Neural cell (in vitro differentiated cells): ENCODE data around the gene RAP1A.

Experiments
- CTCF ChIP-seq: fragments of 450-650 bp; IDR thresholded peaks from 2 replicates; pipeline ENCODE4 v1.5.1; 2014; ENCODE audit warnings: antibody characterized with exemption, mild to moderate bottlenecking, moderate library complexity; ENCODE audit not compliant: poor library complexity, severe bottlenecking
- EP300 ChIP-seq: fragments of 450-650 bp; conservative IDR thresholded peaks from 2 replicates; pipeline ENCODE4 v1.6.1; 2014; ENCODE audit warnings: antibody characterized with exemption, mild to moderate bottlenecking, moderate library complexity; ENCODE audit not compliant: poor library complexity, severe bottlenecking
- RAD21 ChIP-seq: fragments of 450-650 bp; conservative IDR thresholded peaks from 2 replicates; pipeline ENCODE4 v1.6.1; 2014; ENCODE audit warnings: antibody characterized with exemption, mild to moderate bottlenecking, moderate library complexity
- REST ChIP-seq: IDR thresholded peaks from 2 replicates; pipeline ENCODE4 v1.6.1; 2012; ENCODE audit warnings: borderline replicate concordance

- TF ChIP-seq CTCF (no peak), REST (no peak), RAD21 (no peak), EP300 (no peak)
Measured at GRCh38 chr1:111743679-111744101, 124.1 kb downstream of the RAP1A start.
